GM23338 (cell line): ENCODE data around the gene TOP1. TPM values are rescaled to one million over a fixed set of nuclear protein-coding genes. Genes with fewer than 3 reads are reported as not detected.

Experiments
- ATAC-seq: fragments of 200-7000 bp; cut with Tn5 transposase; 3 replicates; pipeline ENCODE4 v1.9.1; 2020
- DNase-seq: peaks from one replicate; pipeline ENCODE4 v3.0.0-alpha.2; 2015; ENCODE audit warnings: low spot score
- H2AFZ ChIP-seq: fragments of 200-600 bp; sonication (generic); 2 replicates; pipeline ENCODE4 v1.8.0; 2016; ENCODE audit warnings: antibody characterized with exemption, mild to moderate bottlenecking, moderate library complexity
- H3F3A ChIP-seq: fragments of 200-600 bp; sonication (generic); replicated peaks from 2 replicates; pipeline ENCODE4 v1.8.0; 2017; ENCODE audit warnings: antibody characterized with exemption, mixed run types, low read depth
- H3K27ac ChIP-seq: fragments of 200-600 bp; sonication (generic); 2 replicates; pipeline ENCODE4 v1.6.1; 2016; ENCODE audit warnings: low read depth
- H3K27me3 ChIP-seq: fragments of 200-600 bp; sonication (generic); 2 replicates; pipeline ENCODE4 v1.8.0; 2016; ENCODE audit warnings: mild to moderate bottlenecking, mixed run types, moderate library complexity; ENCODE audit not compliant: insufficient read depth
- H3K36me3 ChIP-seq: fragments of 200-600 bp; sonication (generic); 2 replicates; pipeline ENCODE4 v1.8.0; 2016; ENCODE audit warnings: mild to moderate bottlenecking; ENCODE audit not compliant: insufficient read depth
- H3K4me1 ChIP-seq: fragments of 200-600 bp; sonication (generic); 2 replicates; pipeline ENCODE4 v1.8.0; 2016; ENCODE audit warnings: mild to moderate bottlenecking, moderate library complexity; ENCODE audit not compliant: insufficient read depth
- H3K4me2 ChIP-seq: fragments of 200-600 bp; sonication (generic); 2 replicates; pipeline ENCODE4 v1.7.1; 2017; ENCODE audit warnings: mixed run types
- H3K4me3 ChIP-seq: fragments of 200-600 bp; sonication (generic); 2 replicates; pipeline ENCODE4 v1.6.1; 2016; ENCODE audit warnings: mixed run types
- H3K79me2 ChIP-seq: fragments of 200-600 bp; sonication (generic); replicated peaks from 2 replicates; pipeline ENCODE4 v1.8.0; 2017; ENCODE audit warnings: mild to moderate bottlenecking; ENCODE audit not compliant: insufficient read depth
- H3K9me2 ChIP-seq: fragments of 200-600 bp; sonication (generic); 2 replicates; pipeline ENCODE4 v1.8.0; 2017; ENCODE audit not compliant: insufficient read depth
- H4K20me1 ChIP-seq: fragments of 200-600 bp; sonication (generic); replicated peaks from 2 replicates; pipeline ENCODE4 v1.8.0; 2017; ENCODE audit warnings: mild to moderate bottlenecking; ENCODE audit not compliant: insufficient read depth
- H3K27ac Mint-ChIP-seq: 2 replicates; pipeline ENCODE4 v1.8.0; 2020; ENCODE audit warnings: inconsistent platforms, mild to moderate bottlenecking, moderate library complexity, mixed read lengths
- H3K27me3 Mint-ChIP-seq: 3 replicates; pipeline ENCODE4 v1.8.0; 2022; ENCODE audit warnings: low read depth, mild to moderate bottlenecking, moderate library complexity, mixed read lengths, inconsistent platforms; ENCODE audit not compliant: insufficient read depth, poor library complexity
- H3K36me3 Mint-ChIP-seq: 3 replicates; pipeline ENCODE4 v1.8.0; 2021; ENCODE audit warnings: low read depth, mild to moderate bottlenecking, inconsistent platforms, moderate library complexity, mixed read lengths
- H3K4me1 Mint-ChIP-seq: 3 replicates; pipeline ENCODE4 v1.8.0; 2020; ENCODE audit warnings: mild to moderate bottlenecking, inconsistent platforms, mixed read lengths
- H3K4me3 Mint-ChIP-seq: 3 replicates; pipeline ENCODE4 v1.8.0; 2021; ENCODE audit warnings: moderate library complexity, mild to moderate bottlenecking, inconsistent platforms, mixed read lengths
- H3K9me3 Mint-ChIP-seq: 3 replicates; pipeline ENCODE4 v1.8.0; 2020; ENCODE audit warnings: moderate library complexity, mild to moderate bottlenecking, inconsistent platforms, mixed read lengths
- CREB1 ChIP-seq: fragments of 250-450 bp; sonication (Bioruptor Pico); IDR thresholded peaks from 2 replicates; pipeline ENCODE4 v1.5.0; 2020; ENCODE audit warnings: low read depth, mild to moderate bottlenecking, moderate library complexity
- CTCF ChIP-seq, 2 experiments: fragments of 200-600 bp in 1 of 2; sonication (generic) in 1 of 2; conservative IDR thresholded peaks; 2 replicates each; pipeline versions ENCODE4 v1.5.1 to v1.6.1; 2016 to 2017; ENCODE audit warnings: antibody characterized with exemption in 2 of 2, low read depth in 2 of 2, mild to moderate bottlenecking in 2 of 2, moderate library complexity in 1 of 2
- EZH2 ChIP-seq: fragments of 200-600 bp; sonication (generic); IDR thresholded peaks from one replicate; pipeline ENCODE4 v1.8.0; 2017; ENCODE audit warnings: antibody characterized with exemption, mild to moderate bottlenecking, low read depth; ENCODE audit not compliant: unreplicated experiment
- EZH2phosphoT487 ChIP-seq: fragments of 200-600 bp; sonication (generic); IDR thresholded peaks from one replicate; pipeline ENCODE4 v1.8.1; 2018; ENCODE audit warnings: antibody characterized with exemption; ENCODE audit not compliant: unreplicated experiment
- JUNB ChIP-seq: IDR thresholded peaks from one replicate; pipeline ENCODE4 v1.6.1; 2016; ENCODE audit warnings: antibody characterized with exemption; ENCODE audit not compliant: unreplicated experiment
- NANOG ChIP-seq: IDR thresholded peaks from 2 replicates; pipeline ENCODE4 v1.6.1; 2016; ENCODE audit warnings: antibody characterized with exemption, borderline replicate concordance
- POLR2AphosphoS5 ChIP-seq: IDR thresholded peaks from 2 replicates; pipeline ENCODE4 v1.6.1; 2016; ENCODE audit warnings: antibody characterized with exemption, low read depth
- STAT1 ChIP-seq: IDR thresholded peaks from one replicate; pipeline ENCODE4 v1.6.1; 2016; ENCODE audit warnings: antibody characterized with exemption; ENCODE audit not compliant: unreplicated experiment
- ZNF114 ChIP-seq: fragments of 250-450 bp; sonication (Bioruptor Pico); IDR thresholded peaks from 2 replicates; pipeline ENCODE4 v1.5.0; 2020; ENCODE audit warnings: mild to moderate bottlenecking, moderate library complexity
- ZNF331 ChIP-seq: fragments of 250-450 bp; sonication (Bioruptor Pico); IDR thresholded peaks from 2 replicates; pipeline ENCODE4 v1.5.0; 2020; ENCODE audit warnings: low read depth, mild to moderate bottlenecking, moderate library complexity
- polyA plus RNA-seq: library from polyadenylated mRNA; unstranded; fragments of >200 nt; fragmentation: Nextera tagmentation; extraction: Ambion mirVana; gene quantifications from 2 replicates; pipeline ENCODE4 v1.2.1, GENCODE V29; 2016
- total RNA-seq: library from RNA; depleted of rRNA; stranded (reverse); fragments of >200 nt; shearing (Covaris generic); gene quantifications from 2 replicates; pipeline ENCODE4 v1.2.3, GENCODE V29; 2014
- TF ChIP-seq, protein P1 (sequence below): IDR thresholded peaks from 2 replicates; pipeline ENCODE4 v1.6.1; 2016; ENCODE audit warnings: antibody characterized with exemption
- TF ChIP-seq, protein P2 (sequence below): fragments of 250-450 bp; sonication (Bioruptor Pico); IDR thresholded peaks from 2 replicates; pipeline ENCODE4 v1.5.0; 2020; ENCODE audit warnings: mild to moderate bottlenecking, moderate library complexity
- TF ChIP-seq, protein P3 (sequence below): IDR thresholded peaks from one replicate; pipeline ENCODE4 v1.6.1; 2018; ENCODE audit warnings: antibody characterized with exemption; ENCODE audit not compliant: unreplicated experiment

TOP1 gene
- total and polyA plus RNA-seq, 2 experiments from 2014 or later, result 62.4 to 101 TPM

DNA sequence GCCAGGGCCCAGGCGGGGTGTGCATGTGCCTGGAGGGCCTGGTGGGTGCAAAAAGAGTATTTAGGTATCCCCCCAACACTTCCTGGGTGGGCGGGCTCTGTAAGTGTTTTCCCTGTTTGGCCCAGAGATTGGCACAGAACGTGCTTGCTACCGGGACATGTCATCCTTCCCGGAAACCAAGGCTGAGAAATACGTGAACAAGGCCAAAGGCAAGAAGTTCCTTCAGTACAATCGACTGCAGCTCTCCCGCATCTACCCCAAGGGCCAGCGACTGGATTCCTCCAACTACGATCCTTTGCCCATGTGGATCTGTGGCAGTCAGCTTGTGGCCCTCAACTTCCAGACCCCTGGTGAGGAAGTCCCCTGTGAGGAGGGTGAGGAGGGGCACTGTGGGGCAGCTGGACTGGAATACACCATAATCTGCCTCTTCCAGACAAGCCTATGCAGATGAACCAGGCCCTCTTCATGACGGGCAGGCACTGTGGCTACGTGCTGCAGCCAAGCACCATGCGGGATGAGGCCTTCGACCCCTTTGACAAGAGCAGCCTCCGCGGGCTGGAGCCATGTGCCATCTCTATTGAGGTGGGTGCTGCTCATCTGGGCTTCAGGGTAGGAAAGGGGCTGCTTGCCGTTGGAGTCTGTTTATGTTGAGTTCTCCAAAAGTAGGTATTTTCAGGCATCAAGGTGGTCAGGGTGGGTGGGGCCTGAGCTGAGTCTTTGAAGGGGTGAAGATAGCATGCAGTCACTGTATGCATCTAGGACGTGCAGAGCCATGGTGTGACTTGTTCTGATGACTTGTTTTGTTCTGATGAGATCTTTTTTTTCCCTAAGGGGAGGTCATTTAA is 143.9 kb downstream of the TOP1 start:
- Histone ChIP-seq H3K9me2 (no peaks in the 10 kb centered on the region), H3K4me2 (no peak overlapping the region), H3K27me3 (no peaks in the 10 kb centered on the region), H3K27ac (no peak overlapping the region), H4K20me1 (peaks cover 4% of the 10 kb centered on the region), H3K79me2 (no peaks in the 10 kb centered on the region), H3K4me3 (no peak overlapping the region), H3K36me3 (peaks cover 31% of the 10 kb centered on the region), H3K4me1 (no peaks in the 10 kb centered on the region), H2AFZ (no peak overlapping the region), H3F3A (peaks cover 6% of the 10 kb centered on the region; the same call in 1 of the 2 replicates)
- no peaks in the 10 kb centered on the region; the same call in 2 of the 3 replicates for H3K9me3 Mint-ChIP-seq
- ATAC-seq (peak; percentile 24), DNase-seq (no peak)
- TF ChIP-seq, protein P1, sequence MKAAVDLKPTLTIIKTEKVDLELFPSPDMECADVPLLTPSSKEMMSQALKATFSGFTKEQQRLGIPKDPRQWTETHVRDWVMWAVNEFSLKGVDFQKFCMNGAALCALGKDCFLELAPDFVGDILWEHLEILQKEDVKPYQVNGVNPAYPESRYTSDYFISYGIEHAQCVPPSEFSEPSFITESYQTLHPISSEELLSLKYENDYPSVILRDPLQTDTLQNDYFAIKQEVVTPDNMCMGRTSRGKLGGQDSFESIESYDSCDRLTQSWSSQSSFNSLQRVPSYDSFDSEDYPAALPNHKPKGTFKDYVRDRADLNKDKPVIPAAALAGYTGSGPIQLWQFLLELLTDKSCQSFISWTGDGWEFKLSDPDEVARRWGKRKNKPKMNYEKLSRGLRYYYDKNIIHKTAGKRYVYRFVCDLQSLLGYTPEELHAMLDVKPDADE, result no peak
- TF ChIP-seq ZNF331 (no peak), JUNB (no peak), CREB1 (CRISPR knock-in tag) (no peak), STAT1 (no peak), POLR2AphosphoS5 (no peak), NANOG (no peak), EZH2phosphoT487 (no peak), EZH2 (no peak), CTCF (conservative IDR thresholded peaks at IDR 0.05; ENCODE audit: low read depth in 2 of 2) (no peak), ZNF114 (no peak)
- TF ChIP-seq, protein P2, sequence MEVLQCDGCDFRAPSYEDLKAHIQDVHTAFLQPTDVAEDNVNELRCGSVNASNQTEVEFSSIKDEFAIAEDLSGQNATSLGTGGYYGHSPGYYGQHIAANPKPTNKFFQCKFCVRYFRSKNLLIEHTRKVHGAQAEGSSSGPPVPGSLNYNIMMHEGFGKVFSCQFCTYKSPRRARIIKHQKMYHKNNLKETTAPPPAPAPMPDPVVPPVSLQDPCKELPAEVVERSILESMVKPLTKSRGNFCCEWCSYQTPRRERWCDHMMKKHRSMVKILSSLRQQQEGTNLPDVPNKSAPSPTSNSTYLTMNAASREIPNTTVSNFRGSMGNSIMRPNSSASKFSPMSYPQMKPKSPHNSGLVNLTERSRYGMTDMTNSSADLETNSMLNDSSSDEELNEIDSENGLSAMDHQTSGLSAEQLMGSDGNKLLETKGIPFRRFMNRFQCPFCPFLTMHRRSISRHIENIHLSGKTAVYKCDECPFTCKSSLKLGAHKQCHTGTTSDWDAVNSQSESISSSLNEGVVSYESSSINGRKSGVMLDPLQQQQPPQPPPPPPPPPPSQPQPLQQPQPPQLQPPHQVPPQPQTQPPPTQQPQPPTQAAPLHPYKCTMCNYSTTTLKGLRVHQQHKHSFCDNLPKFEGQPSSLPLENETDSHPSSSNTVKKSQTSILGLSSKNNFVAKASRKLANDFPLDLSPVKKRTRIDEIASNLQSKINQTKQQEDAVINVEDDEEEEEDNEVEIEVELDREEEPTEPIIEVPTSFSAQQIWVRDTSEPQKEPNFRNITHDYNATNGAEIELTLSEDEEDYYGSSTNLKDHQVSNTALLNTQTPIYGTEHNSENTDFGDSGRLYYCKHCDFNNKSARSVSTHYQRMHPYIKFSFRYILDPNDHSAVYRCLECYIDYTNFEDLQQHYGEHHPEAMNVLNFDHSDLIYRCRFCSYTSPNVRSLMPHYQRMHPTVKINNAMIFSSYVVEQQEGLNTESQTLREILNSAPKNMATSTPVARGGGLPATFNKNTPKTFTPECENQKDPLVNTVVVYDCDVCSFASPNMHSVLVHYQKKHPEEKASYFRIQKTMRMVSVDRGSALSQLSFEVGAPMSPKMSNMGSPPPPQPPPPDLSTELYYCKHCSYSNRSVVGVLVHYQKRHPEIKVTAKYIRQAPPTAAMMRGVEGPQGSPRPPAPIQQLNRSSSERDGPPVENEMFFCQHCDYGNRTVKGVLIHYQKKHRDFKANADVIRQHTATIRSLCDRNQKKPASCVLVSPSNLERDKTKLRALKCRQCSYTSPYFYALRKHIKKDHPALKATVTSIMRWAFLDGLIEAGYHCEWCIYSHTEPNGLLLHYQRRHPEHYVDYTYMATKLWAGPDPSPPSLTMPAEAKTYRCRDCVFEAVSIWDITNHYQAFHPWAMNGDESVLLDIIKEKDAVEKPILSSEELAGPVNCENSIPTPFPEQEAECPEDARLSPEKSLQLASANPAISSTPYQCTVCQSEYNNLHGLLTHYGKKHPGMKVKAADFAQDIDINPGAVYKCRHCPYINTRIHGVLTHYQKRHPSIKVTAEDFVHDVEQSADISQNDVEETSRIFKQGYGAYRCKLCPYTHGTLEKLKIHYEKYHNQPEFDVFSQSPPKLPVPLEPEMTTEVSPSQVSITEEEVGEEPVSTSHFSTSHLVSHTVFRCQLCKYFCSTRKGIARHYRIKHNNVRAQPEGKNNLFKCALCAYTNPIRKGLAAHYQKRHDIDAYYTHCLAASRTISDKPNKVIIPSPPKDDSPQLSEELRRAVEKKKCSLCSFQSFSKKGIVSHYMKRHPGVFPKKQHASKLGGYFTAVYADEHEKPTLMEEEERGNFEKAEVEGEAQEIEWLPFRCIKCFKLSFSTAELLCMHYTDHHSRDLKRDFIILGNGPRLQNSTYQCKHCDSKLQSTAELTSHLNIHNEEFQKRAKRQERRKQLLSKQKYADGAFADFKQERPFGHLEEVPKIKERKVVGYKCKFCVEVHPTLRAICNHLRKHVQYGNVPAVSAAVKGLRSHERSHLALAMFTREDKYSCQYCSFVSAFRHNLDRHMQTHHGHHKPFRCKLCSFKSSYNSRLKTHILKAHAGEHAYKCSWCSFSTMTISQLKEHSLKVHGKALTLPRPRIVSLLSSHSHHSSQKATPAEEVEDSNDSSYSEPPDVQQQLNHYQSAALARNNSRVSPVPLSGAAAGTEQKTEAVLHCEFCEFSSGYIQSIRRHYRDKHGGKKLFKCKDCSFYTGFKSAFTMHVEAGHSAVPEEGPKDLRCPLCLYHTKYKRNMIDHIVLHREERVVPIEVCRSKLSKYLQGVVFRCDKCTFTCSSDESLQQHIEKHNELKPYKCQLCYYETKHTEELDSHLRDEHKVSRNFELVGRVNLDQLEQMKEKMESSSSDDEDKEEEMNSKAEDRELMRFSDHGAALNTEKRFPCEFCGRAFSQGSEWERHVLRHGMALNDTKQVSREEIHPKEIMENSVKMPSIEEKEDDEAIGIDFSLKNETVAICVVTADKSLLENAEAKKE (CRISPR knock-in tag), result no peak
- TF ChIP-seq, protein P3, sequence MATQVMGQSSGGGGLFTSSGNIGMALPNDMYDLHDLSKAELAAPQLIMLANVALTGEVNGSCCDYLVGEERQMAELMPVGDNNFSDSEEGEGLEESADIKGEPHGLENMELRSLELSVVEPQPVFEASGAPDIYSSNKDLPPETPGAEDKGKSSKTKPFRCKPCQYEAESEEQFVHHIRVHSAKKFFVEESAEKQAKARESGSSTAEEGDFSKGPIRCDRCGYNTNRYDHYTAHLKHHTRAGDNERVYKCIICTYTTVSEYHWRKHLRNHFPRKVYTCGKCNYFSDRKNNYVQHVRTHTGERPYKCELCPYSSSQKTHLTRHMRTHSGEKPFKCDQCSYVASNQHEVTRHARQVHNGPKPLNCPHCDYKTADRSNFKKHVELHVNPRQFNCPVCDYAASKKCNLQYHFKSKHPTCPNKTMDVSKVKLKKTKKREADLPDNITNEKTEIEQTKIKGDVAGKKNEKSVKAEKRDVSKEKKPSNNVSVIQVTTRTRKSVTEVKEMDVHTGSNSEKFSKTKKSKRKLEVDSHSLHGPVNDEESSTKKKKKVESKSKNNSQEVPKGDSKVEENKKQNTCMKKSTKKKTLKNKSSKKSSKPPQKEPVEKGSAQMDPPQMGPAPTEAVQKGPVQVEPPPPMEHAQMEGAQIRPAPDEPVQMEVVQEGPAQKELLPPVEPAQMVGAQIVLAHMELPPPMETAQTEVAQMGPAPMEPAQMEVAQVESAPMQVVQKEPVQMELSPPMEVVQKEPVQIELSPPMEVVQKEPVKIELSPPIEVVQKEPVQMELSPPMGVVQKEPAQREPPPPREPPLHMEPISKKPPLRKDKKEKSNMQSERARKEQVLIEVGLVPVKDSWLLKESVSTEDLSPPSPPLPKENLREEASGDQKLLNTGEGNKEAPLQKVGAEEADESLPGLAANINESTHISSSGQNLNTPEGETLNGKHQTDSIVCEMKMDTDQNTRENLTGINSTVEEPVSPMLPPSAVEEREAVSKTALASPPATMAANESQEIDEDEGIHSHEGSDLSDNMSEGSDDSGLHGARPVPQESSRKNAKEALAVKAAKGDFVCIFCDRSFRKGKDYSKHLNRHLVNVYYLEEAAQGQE, result no peak
- H3K27me3 Mint-ChIP-seq, result peaks cover 15% of the 10 kb centered on the region
- no peak overlapping the region for H3K4me3 Mint-ChIP-seq
- peaks cover 90% of the 10 kb centered on the region for H3K36me3 Mint-ChIP-seq
- no peaks in the 10 kb centered on the region; the same call in 1 of the 3 replicates for H3K4me1 Mint-ChIP-seq
- no peak overlapping the region for H3K27ac Mint-ChIP-seq
